Islet precursor cell (in vitro differentiated cells): Measurements from ENCODE around the gene PRSS38.
A peak's percentile ranks its signal among the peaks of the same experiment; 100 is the strongest.

Experiments
- DNase-seq: peaks from one replicate; pipeline ENCODE4 v3.0.0-alpha.2; 2018

Gene PRSS38

GRCh38 chr1:227815468-227816409, at the start of gene PRSS38:
TSS of gene PRSS38 (plus strand) at chr1:227815675. CDS start at chr1:227815717, 42 bp downstream.
- no peak for DNase-seq

GRCh38 chr1:227766015-227766634, 49.4 kb upstream of the PRSS38 start:
- DNase-seq = peak; percentile 86

GRCh38 chr1:227766653-227767277, 48.7 kb upstream of the PRSS38 start:
- DNase-seq = no peak

GRCh38 chr1:227767401-227768124, 47.9 kb upstream of the PRSS38 start:
- no peak for DNase-seq

- no peak for DNase-seq
These were observed 47.4 kb upstream of the PRSS38 start for GRCh38 chr1:227768125-227768439.

- DNase-seq = no peak
These were observed 46.8 kb upstream of the PRSS38 start for GRCh38 chr1:227768640-227769039.

GRCh38 chr1:227769047-227769935, 46.2 kb upstream of the PRSS38 start:
- DNase-seq = no peak

- DNase-seq = no peak
These were observed 45.5 kb upstream of the PRSS38 start for GRCh38 chr1:227769936-227770494.

- no peak for DNase-seq
These were observed 44.7 kb upstream of the PRSS38 start for GRCh38 chr1:227770812-227771211.

- DNase-seq = no peak
These were observed 44.1 kb upstream of the PRSS38 start for GRCh38 chr1:227771326-227771725.

- no peak for DNase-seq
These were observed 43.7 kb upstream of the PRSS38 start for GRCh38 chr1:227771771-227772170.

- DNase-seq = no peak
These were observed 41.9 kb upstream of the PRSS38 start for GRCh38 chr1:227773558-227773957.

GRCh38 chr1:227774051-227774731, 41.3 kb upstream of the PRSS38 start:
- no peak for DNase-seq

GRCh38 chr1:227774821-227775661, 40.4 kb upstream of the PRSS38 start:
- DNase-seq = peak; percentile 60

- DNase-seq = peak; percentile 70
These were observed 39.6 kb upstream of the PRSS38 start for GRCh38 chr1:227775841-227776240.

- peak; percentile 95 for DNase-seq
These were observed 39.1 kb upstream of the PRSS38 start for GRCh38 chr1:227776331-227776771.

- DNase-seq = no peak
These were observed 38.3 kb upstream of the PRSS38 start for GRCh38 chr1:227777156-227777555.

- peak; percentile 14 for DNase-seq
These were observed 37.8 kb upstream of the PRSS38 start for GRCh38 chr1:227777646-227778045.

GRCh38 chr1:227778401-227778947, 37.0 kb upstream of the PRSS38 start:
- DNase-seq = peak; percentile 45

GRCh38 chr1:227779021-227779441, 36.4 kb upstream of the PRSS38 start:
- peak; percentile 44 for DNase-seq
